CD14-positive monocyte (primary cell): ENCODE measurements around the gene LDLRAD4. TPM values are rescaled to one million over a fixed set of nuclear protein-coding genes. Genes with fewer than 3 reads are reported as not detected.

Experiments
- DNase-seq, 3 donors: peaks; one replicate each; pipeline ENCODE4 v3.0.0-alpha.2; 2011 to 2022
- H2AFZ ChIP-seq: 2 replicates; pipeline ENCODE4 v1.6.0; 2012; ENCODE audit warnings: mild to moderate bottlenecking, low read depth, low read length, inconsistent platforms; ENCODE audit not compliant: insufficient read depth, poor library complexity, severe bottlenecking
- H3K27ac ChIP-seq, 2 donors: 1 replicate in 1 of 2; 2 replicates in 1 of 2; pipeline ENCODE4 v1.5.1; 2012 to 2013; ENCODE audit warnings: low read length in 2 of 2, control low read depth in 1 of 2, inconsistent platforms in 1 of 2, low read depth in 1 of 2, mild to moderate bottlenecking in 1 of 2
- H3K27me3 ChIP-seq, 2 donors: one replicate each; pipeline versions ENCODE4 v1.6.0 to v1.6.1; 2011 to 2013; ENCODE audit warnings: low read length in 2 of 2; ENCODE audit not compliant: control insufficient read depth in 2 of 2, insufficient read depth in 2 of 2
- H3K36me3 ChIP-seq, 2 donors: replicated peaks in 1 of 2; 1 replicate in 1 of 2; 2 replicates in 1 of 2; pipeline versions ENCODE4 v1.5.1 to v1.6.1; 2012 to 2013; ENCODE audit warnings: low read length in 2 of 2, control low read depth in 1 of 2, inconsistent platforms in 1 of 2, mild to moderate bottlenecking in 1 of 2; ENCODE audit not compliant: insufficient read depth in 2 of 2, control insufficient read depth in 1 of 2
- H3K4me1 ChIP-seq, 2 donors: 1 replicate in 1 of 2; 2 replicates in 1 of 2; pipeline versions ENCODE4 v1.5.1 to v1.6.1; 2012 to 2013; ENCODE audit warnings: low read length in 2 of 2, control low read depth in 1 of 2, inconsistent platforms in 1 of 2, mild to moderate bottlenecking in 1 of 2, moderate library complexity in 1 of 2; ENCODE audit not compliant: insufficient read depth in 2 of 2, control insufficient read depth in 1 of 2
- H3K4me2 ChIP-seq: replicated peaks from 2 replicates; pipeline ENCODE3; 2012; ENCODE audit warnings: low read length, moderate library complexity, mild to moderate bottlenecking; ENCODE audit not compliant: poor library complexity, severe bottlenecking; ENCODE audit errors: extremely low read depth
- H3K4me3 ChIP-seq, 3 experiments: fragments of 200-600 bp in 1 of 3; sonication (generic) in 1 of 3; replicated peaks in 1 of 3; 1 replicate in 2 of 3; 2 replicates in 1 of 3; pipeline ENCODE4 v1.5.1; 2011 to 2013; ENCODE audit warnings: low read length in 3 of 3, mild to moderate bottlenecking in 3 of 3, control low read depth in 2 of 3, low read depth in 2 of 3, inconsistent platforms in 1 of 3, moderate library complexity in 1 of 3
- H3K79me2 ChIP-seq: 2 replicates; pipeline ENCODE4 v1.6.0; 2012; ENCODE audit warnings: mild to moderate bottlenecking, control low read depth, inconsistent platforms, low read length, moderate library complexity; ENCODE audit not compliant: insufficient read depth
- H3K9ac ChIP-seq: 2 replicates; pipeline ENCODE4 v1.6.0; 2017; ENCODE audit warnings: low read length, mild to moderate bottlenecking; ENCODE audit not compliant: insufficient read depth, poor library complexity, severe bottlenecking
- H3K9me3 ChIP-seq, 2 donors: replicated peaks in 1 of 2; 1 replicate in 1 of 2; 2 replicates in 1 of 2; pipeline versions ENCODE4 v1.5.1 to v1.6.1; 2012 to 2013; ENCODE audit warnings: low read length in 2 of 2, control low read depth in 1 of 2; ENCODE audit not compliant: control insufficient read depth in 1 of 2, insufficient read depth in 1 of 2
- H4K20me1 ChIP-seq: 2 replicates; pipeline ENCODE4 v1.6.0; 2012; ENCODE audit warnings: mild to moderate bottlenecking, low read length, control low read depth, moderate library complexity; ENCODE audit not compliant: insufficient read depth
- H3K27ac Mint-ChIP-seq, 7 donors: one replicate each; pipeline ENCODE4 v1.8.0; 2020; ENCODE audit warnings: mild to moderate bottlenecking in 7 of 7, mixed read lengths in 7 of 7, moderate library complexity in 6 of 7, inconsistent platforms in 2 of 7
- H3K27me3 Mint-ChIP-seq, 3 donors: one replicate each; pipeline ENCODE4 v1.8.0; 2021 to 2022; ENCODE audit warnings: low read depth in 3 of 3, mild to moderate bottlenecking in 3 of 3, mixed read lengths in 3 of 3, moderate library complexity in 3 of 3, inconsistent platforms in 1 of 3
- H3K36me3 Mint-ChIP-seq, 2 donors: one replicate each; pipeline ENCODE4 v1.8.0; 2020; ENCODE audit warnings: mixed read lengths in 2 of 2, inconsistent platforms in 1 of 2, mild to moderate bottlenecking in 1 of 2
- H3K4me1 Mint-ChIP-seq: one replicate; pipeline ENCODE4 v1.8.0; 2020; ENCODE audit warnings: mild to moderate bottlenecking, mixed read lengths
- H3K4me3 Mint-ChIP-seq, 2 donors: one replicate each; pipeline ENCODE4 v1.8.0; 2020; ENCODE audit warnings: mild to moderate bottlenecking in 2 of 2, mixed read lengths in 2 of 2, moderate library complexity in 1 of 2
- H3K9me3 Mint-ChIP-seq, 7 donors: one replicate each; pipeline ENCODE4 v1.8.0; 2020 to 2022; ENCODE audit warnings: mixed read lengths in 7 of 7, mild to moderate bottlenecking in 6 of 7, moderate library complexity in 6 of 7, inconsistent platforms in 2 of 7
- CTCF ChIP-seq: fragments of 200-600 bp; IDR thresholded peaks from one replicate; pipeline ENCODE4 v1.8.0; 2022; ENCODE audit warnings: antibody characterized with exemption, mild to moderate bottlenecking
- WGBS: methylation state at CpG from one replicate; pipeline ENCODE4 v1.1.5; 2013; ENCODE audit warnings: missing lambda C conversion rate; ENCODE audit not compliant: insufficient coverage; 5-methylcytosine and 5-hydroxymethylcytosine counted together
- intact Hi-C, 2 donors: fragments of 100-400 bp; cut with micrococcal nuclease; formaldehyde crosslinking; loops; one replicate each; pipeline versions ENCODE4 v1.15.0 to v1.15.1; 2023
- polyA plus RNA-seq, 3 donors: library from polyadenylated mRNA; depleted of rRNA in 1 of 3; unstranded in 2 of 3; stranded (reverse) in 1 of 3; fragments of 300-500 nt in 2 of 3; fragments of >200 nt in 1 of 3; fragmentation: Illumina TruSeq in 2 of 3; gene quantifications; 1 replicate in 2 of 3; 2 replicates in 1 of 3; pipeline ENCODE4 v1.2.3, GENCODE V29; 2012 to 2021

Gene LDLRAD4
- polyA plus RNA-seq, 3 donors: 13.5 to 15.4 (median 13.8) TPM

- DNase-seq: no peak
- Histone ChIP-seq H3K79me2 (no peaks in the 10 kb centered on the region), H3K4me3 (no peak overlapping the region), H4K20me1 (peaks cover 16% of the 10 kb centered on the region), H3K27ac (no peak overlapping the region), H3K4me2 (no peak overlapping the region), H3K36me3 (peaks cover 8 to 22% of the 10 kb centered on the region in 2 donors), H3K9ac (no peak overlapping the region), H2AFZ (no peak overlapping the region), H3K4me1 (peaks cover 9 to 15% of the 10 kb centered on the region in 2 donors), H3K27me3 (peaks cover 2 to 17% of the 10 kb centered on the region in 2 donors), H3K9me3 (peaks cover 0 to 3% of the 10 kb centered on the region in 2 donors)
- no peak overlapping the region for H3K27ac Mint-ChIP-seq
- no peak for TF ChIP-seq CTCF
- peaks cover 26 to 30% of the 10 kb centered on the region in 2 donors for H3K36me3 Mint-ChIP-seq
- H3K4me3 Mint-ChIP-seq: no peak overlapping the region
- intact Hi-C loops: no loop called here
- peaks cover 0 to 8% (median 2%) of the 10 kb centered on the region in 7 donors for H3K9me3 Mint-ChIP-seq
- WGBS: 96% methylated on average over 12 of the region's 16 CpGs
- H3K4me1 Mint-ChIP-seq: peaks cover 13% of the 10 kb centered on the region
- H3K27me3 Mint-ChIP-seq: peaks cover 24 to 32% (median 25%) of the 10 kb centered on the region in 3 donors
Measured at GRCh38 chr18:13645093-13645492, 426.5 kb downstream of the LDLRAD4 start.

GRCh38 chr18:13646633-13647032 lies 428.1 kb downstream of the LDLRAD4 start:
- WGBS: no CpG with 5 or more reads among the region's 4 CpGs
- peaks cover 4% of the 10 kb centered on the region for H3K4me1 Mint-ChIP-seq

More at GRCh38 chr18:13646633-13647032, 428.1 kb downstream of the LDLRAD4 start:
- Mint-ChIP-seq H3K4me3 (no peak overlapping the region), H3K9me3 (peaks cover 0 to 8% (median 2%) of the 10 kb centered on the region in 7 donors), H3K27ac (no peak overlapping the region), H3K27me3 (peaks cover 9 to 17% (median 11%) of the 10 kb centered on the region in 3 donors), H3K36me3 (peaks cover 19 to 30% of the 10 kb centered on the region in 2 donors)
- Histone ChIP-seq H3K9me3 (no peaks in the 10 kb centered on the region), H4K20me1 (peaks cover 3% of the 10 kb centered on the region), H3K27me3 (peaks cover 0 to 5% of the 10 kb centered on the region in 2 donors), H3K9ac (no peak overlapping the region), H2AFZ (no peak overlapping the region), H3K79me2 (no peaks in the 10 kb centered on the region), H3K4me1 (peaks cover 3 to 8% of the 10 kb centered on the region in 2 donors), H3K4me2 (no peak overlapping the region), H3K4me3 (no peak overlapping the region), H3K36me3 (peaks cover 8 to 22% of the 10 kb centered on the region in 2 donors), H3K27ac (no peak overlapping the region)
- intact Hi-C loops: no loop called here
- DNase-seq: no peak
- TF ChIP-seq CTCF: no peak
